A549 (cell line): ENCODE measurements around the gene SLC25A34.

ENCODE experiments used
- EHF ChIP-seq: fragments of 250-450 bp; sonication (Bioruptor Pico); IDR thresholded peaks from 2 replicates; pipeline ENCODE4 v1.5.0; 2020; ENCODE audit warnings: mild to moderate bottlenecking
- EP300 ChIP-seq, 2 experiments: fragments of >200 bp; sonication (Bioruptor Twin); formaldehyde crosslinking; IDR thresholded peaks; 2 replicates in 1 of 2; 3 replicates in 1 of 2; pipeline ENCODE4 v1.6.1; 2016 to 2017
- JUNB ChIP-seq: fragments of >200 bp; sonication (Bioruptor Twin); formaldehyde crosslinking; IDR thresholded peaks from 2 replicates; pipeline ENCODE4 v1.6.1; 2016
- NFE2L2 ChIP-seq: fragments of 150-350 bp; conservative IDR thresholded peaks from 2 replicates; pipeline ENCODE4 v1.6.1; 2014; ENCODE audit warnings: low read length
- REST ChIP-seq: fragments of 200-600 bp; sonication (generic); IDR thresholded peaks from 2 replicates; pipeline ENCODE4 v1.6.1; 2016; ENCODE audit warnings: antibody characterized with exemption, mild to moderate bottlenecking, moderate library complexity
- RFX5 ChIP-seq: fragments of 450-650 bp; IDR thresholded peaks from 2 replicates; pipeline ENCODE4 v1.7.1; 2014; ENCODE audit warnings: antibody characterized with exemption, mild to moderate bottlenecking, moderate library complexity
- SREBF2 ChIP-seq: fragments of 450-650 bp; IDR thresholded peaks from 2 replicates; pipeline ENCODE4 v1.6.1; 2014; ENCODE audit warnings: mild to moderate bottlenecking, moderate library complexity
- ZNF302 ChIP-seq: fragments of 250-450 bp; sonication (Bioruptor Pico); IDR thresholded peaks from 2 replicates; pipeline ENCODE4 v1.9.0; 2021; ENCODE audit warnings: inconsistent platforms, mild to moderate bottlenecking, moderate library complexity
- TF ChIP-seq, protein P1 (sequence below): fragments of 450-650 bp; IDR thresholded peaks from 2 replicates; pipeline ENCODE4 v1.6.1; 2014; ENCODE audit warnings: antibody characterized with exemption
- TF ChIP-seq, protein P2 (sequence below): fragments of >200 bp; sonication (Bioruptor Twin); formaldehyde crosslinking; IDR thresholded peaks from 3 replicates; pipeline ENCODE4 v1.5.1; 2016

DNA sequence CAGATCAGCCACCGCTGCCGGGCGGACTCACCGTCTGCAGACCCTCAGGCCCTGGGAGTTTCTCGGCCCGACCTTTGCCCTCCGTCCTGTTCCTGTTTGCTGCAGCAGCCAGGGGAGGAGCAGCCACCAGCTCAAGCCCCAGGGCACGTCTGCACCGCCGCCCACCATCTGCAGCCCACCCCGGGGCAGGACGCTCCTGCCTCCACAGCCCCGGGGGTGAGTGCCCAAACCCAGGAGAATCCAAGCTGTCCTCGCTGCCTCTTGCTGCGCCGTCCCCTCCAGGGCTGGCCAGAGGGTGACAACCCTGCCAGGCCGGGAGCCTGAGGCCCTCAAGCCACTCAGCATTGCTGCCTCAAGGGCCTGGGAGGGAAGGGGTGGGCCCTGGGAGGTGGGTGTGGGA is 1.2 kb upstream of the SLC25A34 start:
- TF ChIP-seq EHF (no peak), SREBF2 (no peak), NFE2L2 (no peak), ZNF302 (CRISPR knock-in tag) (no peak), RFX5 (no peak), EP300 (IDR thresholded peaks at IDR 0.05) (no peak), JUNB (no peak), REST (no peak)
- TF ChIP-seq, protein P1, sequence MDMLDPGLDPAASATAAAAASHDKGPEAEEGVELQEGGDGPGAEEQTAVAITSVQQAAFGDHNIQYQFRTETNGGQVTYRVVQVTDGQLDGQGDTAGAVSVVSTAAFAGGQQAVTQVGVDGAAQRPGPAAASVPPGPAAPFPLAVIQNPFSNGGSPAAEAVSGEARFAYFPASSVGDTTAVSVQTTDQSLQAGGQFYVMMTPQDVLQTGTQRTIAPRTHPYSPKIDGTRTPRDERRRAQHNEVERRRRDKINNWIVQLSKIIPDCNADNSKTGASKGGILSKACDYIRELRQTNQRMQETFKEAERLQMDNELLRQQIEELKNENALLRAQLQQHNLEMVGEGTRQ, result no peak
- TF ChIP-seq, protein P2, sequence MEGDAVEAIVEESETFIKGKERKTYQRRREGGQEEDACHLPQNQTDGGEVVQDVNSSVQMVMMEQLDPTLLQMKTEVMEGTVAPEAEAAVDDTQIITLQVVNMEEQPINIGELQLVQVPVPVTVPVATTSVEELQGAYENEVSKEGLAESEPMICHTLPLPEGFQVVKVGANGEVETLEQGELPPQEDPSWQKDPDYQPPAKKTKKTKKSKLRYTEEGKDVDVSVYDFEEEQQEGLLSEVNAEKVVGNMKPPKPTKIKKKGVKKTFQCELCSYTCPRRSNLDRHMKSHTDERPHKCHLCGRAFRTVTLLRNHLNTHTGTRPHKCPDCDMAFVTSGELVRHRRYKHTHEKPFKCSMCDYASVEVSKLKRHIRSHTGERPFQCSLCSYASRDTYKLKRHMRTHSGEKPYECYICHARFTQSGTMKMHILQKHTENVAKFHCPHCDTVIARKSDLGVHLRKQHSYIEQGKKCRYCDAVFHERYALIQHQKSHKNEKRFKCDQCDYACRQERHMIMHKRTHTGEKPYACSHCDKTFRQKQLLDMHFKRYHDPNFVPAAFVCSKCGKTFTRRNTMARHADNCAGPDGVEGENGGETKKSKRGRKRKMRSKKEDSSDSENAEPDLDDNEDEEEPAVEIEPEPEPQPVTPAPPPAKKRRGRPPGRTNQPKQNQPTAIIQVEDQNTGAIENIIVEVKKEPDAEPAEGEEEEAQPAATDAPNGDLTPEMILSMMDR, result no peak
